ENCODE results near the gene MYO18A.

- no peak for TF ChIP-seq GATA2 (IDR thresholded peaks at IDR 0.05; ENCODE audit: low read depth, low read length)
- no peak for TF ChIP-seq GATA3 (IDR thresholded peaks at IDR 0.05; ENCODE audit: low read depth, low read length)
These were observed 576 bp upstream of the MYO18A start for GRCh38 chr17:29180788-29181160.

All from SH-SY5Y (cell line).